ENCODE data around the gene PI3.

GRCh38 chr20:45218124-45218523 is 43.4 kb downstream of the PI3 start:
- TF ChIP-seq CTCF (IDR thresholded peaks at IDR 0.05; ENCODE audit: low read depth, low read length) (no peak), EZH2phosphoT487 (IDR thresholded peaks at IDR 0.05; ENCODE audit: low read depth) (no peak)

Data from OCI-LY3 (cell line).